ENCODE data around the gene IPMK.
A peak's percentile ranks its signal among the peaks of the same experiment; 100 is the strongest.
"Not testable (repeated sequence)": the region's sequence is repeated elsewhere in the genome, so short reads cannot be mapped to it uniquely, and the experiment has no call there.

The IPMK gene

GRCh38 chr10:58219875-58220274 is 47.8 kb downstream of the IPMK start:
- no peak for DNase-seq

GRCh38 chr10:58217612-58218011 is 50.1 kb downstream of the IPMK start:
- no peak for DNase-seq

- DNase-seq, result no peak
Observed at GRCh38 chr10:58212622-58213021, 55.1 kb downstream of the IPMK start.

GRCh38 chr10:58210160-58210559 is 57.5 kb downstream of the IPMK start:
- DNase-seq, result no peak

- no peak for DNase-seq
Observed at GRCh38 chr10:58209669-58210068, 58.0 kb downstream of the IPMK start.

- no peak for DNase-seq
Observed at GRCh38 chr10:58206251-58206650, 61.4 kb downstream of the IPMK start.

GRCh38 chr10:58201704-58202103 is 66.0 kb downstream of the IPMK start:
- DNase-seq, result no peak

GRCh38 chr10:58189269-58189668 is 78.4 kb downstream of the IPMK start:
- no peak for DNase-seq

GRCh38 chr10:58184120-58184670 is 83.5 kb downstream of the IPMK start:
- no peak for DNase-seq

- no peak for DNase-seq
Observed at GRCh38 chr10:58180666-58181065, 87.0 kb downstream of the IPMK start.

- no peak for DNase-seq
Observed at GRCh38 chr10:58179238-58179637, 88.5 kb downstream of the IPMK start.

GRCh38 chr10:58178811-58179210 is 88.9 kb downstream of the IPMK start:
- no peak for DNase-seq

- DNase-seq, result peak; percentile 17
Observed at GRCh38 chr10:58177362-58177947, 90.2 kb downstream of the IPMK start.

GRCh38 chr10:58175990-58176900 is 91.4 kb downstream of the IPMK start:
- DNase-seq, result no peak

- no peak for DNase-seq
Observed at GRCh38 chr10:58174831-58175230, 92.9 kb downstream of the IPMK start.

GRCh38 chr10:58173391-58173790 is 94.3 kb downstream of the IPMK start:
- no peak for DNase-seq

- no peak for DNase-seq
Observed at GRCh38 chr10:58171146-58171545, 96.5 kb downstream of the IPMK start.

- no peak for DNase-seq
Observed at GRCh38 chr10:58164517-58164916, 103.2 kb downstream of the IPMK start.

- no peak for DNase-seq
Observed at GRCh38 chr10:58158806-58159205, 108.9 kb downstream of the IPMK start.

GRCh38 chr10:58157076-58157766 is 110.5 kb downstream of the IPMK start:
- DNase-seq, result no peak

- not testable (repeated sequence) for DNase-seq
Observed at GRCh38 chr10:58155941-58156340, 111.8 kb downstream of the IPMK start.

GRCh38 chr10:58153751-58154150 is 113.9 kb downstream of the IPMK start:
- no peak for DNase-seq

- peak; percentile 63 for DNase-seq
Observed at GRCh38 chr10:58152673-58153263, 114.9 kb downstream of the IPMK start.

All from COR-L47 (cell line).